ENCODE results near the gene TMEM132A.

DNA sequence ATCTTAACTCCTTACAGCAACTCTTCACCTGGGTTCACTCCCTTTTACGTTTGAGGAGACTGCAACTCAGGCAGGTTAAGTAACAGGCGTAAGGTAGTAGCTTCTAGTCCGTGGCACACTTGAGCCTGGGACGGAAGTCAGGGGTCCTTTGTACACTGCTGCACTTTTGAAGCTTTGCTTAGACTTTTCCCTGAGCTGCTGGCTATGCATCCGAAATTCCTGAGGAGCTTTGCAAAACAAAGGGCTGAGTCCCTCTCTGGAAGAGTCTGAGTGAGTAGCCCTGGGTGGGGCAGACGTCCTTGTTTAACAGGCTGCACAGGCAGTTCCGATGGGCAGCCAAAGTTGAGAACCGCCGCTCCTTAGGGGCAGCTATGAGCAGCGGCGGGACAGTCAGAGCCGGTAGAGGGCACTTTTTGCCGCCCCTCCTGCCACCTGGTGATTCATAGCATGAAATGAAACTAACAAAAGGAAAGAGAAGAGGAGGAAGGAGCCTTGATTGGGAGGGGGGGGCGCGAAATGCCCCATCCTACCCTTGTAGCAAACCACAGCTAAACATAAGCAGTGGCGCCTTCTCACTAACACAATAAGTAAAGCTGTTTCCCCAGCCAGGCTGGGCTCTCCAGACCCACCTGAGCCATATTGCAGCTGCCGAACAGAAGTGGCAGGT lies 8.9 kb upstream of the TMEM132A start:
- TF ChIP-seq, protein P1, sequence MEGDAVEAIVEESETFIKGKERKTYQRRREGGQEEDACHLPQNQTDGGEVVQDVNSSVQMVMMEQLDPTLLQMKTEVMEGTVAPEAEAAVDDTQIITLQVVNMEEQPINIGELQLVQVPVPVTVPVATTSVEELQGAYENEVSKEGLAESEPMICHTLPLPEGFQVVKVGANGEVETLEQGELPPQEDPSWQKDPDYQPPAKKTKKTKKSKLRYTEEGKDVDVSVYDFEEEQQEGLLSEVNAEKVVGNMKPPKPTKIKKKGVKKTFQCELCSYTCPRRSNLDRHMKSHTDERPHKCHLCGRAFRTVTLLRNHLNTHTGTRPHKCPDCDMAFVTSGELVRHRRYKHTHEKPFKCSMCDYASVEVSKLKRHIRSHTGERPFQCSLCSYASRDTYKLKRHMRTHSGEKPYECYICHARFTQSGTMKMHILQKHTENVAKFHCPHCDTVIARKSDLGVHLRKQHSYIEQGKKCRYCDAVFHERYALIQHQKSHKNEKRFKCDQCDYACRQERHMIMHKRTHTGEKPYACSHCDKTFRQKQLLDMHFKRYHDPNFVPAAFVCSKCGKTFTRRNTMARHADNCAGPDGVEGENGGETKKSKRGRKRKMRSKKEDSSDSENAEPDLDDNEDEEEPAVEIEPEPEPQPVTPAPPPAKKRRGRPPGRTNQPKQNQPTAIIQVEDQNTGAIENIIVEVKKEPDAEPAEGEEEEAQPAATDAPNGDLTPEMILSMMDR (IDR thresholded peaks at IDR 0.05): peak; percentile 14 to 53 (median 31)
- peak in 1 of 4 donors; percentile 36 for TF ChIP-seq POLR2A (IDR thresholded peaks at IDR 0.05)

Measured in esophagus squamous epithelium (tissue), 4 donors.